Hepatocyte (in vitro differentiated cells): Measurements from ENCODE around the gene POU2F1. TPM values are rescaled to one million over a fixed set of nuclear protein-coding genes. Genes with fewer than 3 reads are reported as not detected.
A peak's percentile ranks its signal among the peaks of the same experiment; 100 is the strongest.

ENCODE experiments used
- DNase-seq: peaks from one replicate; pipeline ENCODE4 v3.0.0-alpha.2; 2016; ENCODE audit warnings: low spot score
- H2AFZ ChIP-seq: fragments of 200-600 bp; sonication (generic); 2 replicates; pipeline ENCODE4 v1.6.0; 2016; ENCODE audit warnings: antibody characterized with exemption, mild to moderate bottlenecking
- H3K27ac ChIP-seq: fragments of 200-600 bp; sonication (generic); 2 replicates; pipeline ENCODE4 v1.5.1; 2016; ENCODE audit warnings: mild to moderate bottlenecking
- H3K27me3 ChIP-seq: fragments of 200-600 bp; sonication (generic); 2 replicates; pipeline ENCODE4 v1.6.1; 2016
- H3K36me3 ChIP-seq: fragments of 200-600 bp; sonication (generic); replicated peaks from 2 replicates; pipeline ENCODE4 v1.5.1; 2016; ENCODE audit warnings: low read depth; ENCODE audit not compliant: insufficient read depth
- H3K4me1 ChIP-seq: fragments of 200-600 bp; sonication (generic); 2 replicates; pipeline ENCODE4 v1.5.1; 2016; ENCODE audit warnings: mild to moderate bottlenecking, moderate library complexity; ENCODE audit not compliant: insufficient read depth
- H3K4me2 ChIP-seq: fragments of 200-600 bp; sonication (generic); 2 replicates; pipeline ENCODE4 v1.6.0; 2016
- H3K4me3 ChIP-seq: fragments of 200-600 bp; sonication (generic); 2 replicates; pipeline ENCODE4 v1.5.1; 2016; ENCODE audit warnings: mild to moderate bottlenecking
- H3K79me2 ChIP-seq: fragments of 200-600 bp; sonication (generic); 2 replicates; pipeline ENCODE4 v1.6.0; 2017; ENCODE audit warnings: mild to moderate bottlenecking
- H3K9me2 ChIP-seq: fragments of 200-600 bp; sonication (generic); replicated peaks from 2 replicates; pipeline ENCODE4 v1.6.0; 2017; ENCODE audit warnings: mild to moderate bottlenecking; ENCODE audit not compliant: insufficient read depth
- H3K9me3 ChIP-seq: fragments of 200-600 bp; sonication (generic); 2 replicates; pipeline ENCODE4 v1.5.1; 2016; ENCODE audit warnings: low read depth, mild to moderate bottlenecking
- H4K20me1 ChIP-seq: fragments of 200-600 bp; sonication (generic); 2 replicates; pipeline ENCODE4 v1.6.0; 2016; ENCODE audit warnings: mild to moderate bottlenecking; ENCODE audit not compliant: insufficient read depth, poor library complexity, severe bottlenecking
- EZH2 ChIP-seq: fragments of 200-600 bp; sonication (generic); IDR thresholded peaks from 2 replicates; pipeline ENCODE4 v1.6.1; 2016; ENCODE audit warnings: antibody characterized with exemption, mild to moderate bottlenecking, borderline replicate concordance
- EZH2phosphoT487 ChIP-seq: fragments of 200-600 bp; sonication (generic); IDR thresholded peaks from one replicate; pipeline ENCODE4 v1.6.1; 2018; ENCODE audit warnings: antibody characterized with exemption, mild to moderate bottlenecking, low read depth, moderate library complexity; ENCODE audit not compliant: unreplicated experiment, severe bottlenecking
- WGBS: methylation state at CpG from one replicate; pipeline ENCODE4 v1.1.6; 2016; ENCODE audit warnings: low lambda C conversion rate; ENCODE audit errors: missing lambda C conversion rate; 5-methylcytosine and 5-hydroxymethylcytosine counted together
- polyA plus RNA-seq: library from polyadenylated mRNA; unstranded; fragments of >200 nt; fragmentation: Nextera tagmentation; extraction: Ambion mirVana; gene quantifications from 2 replicates; pipeline ENCODE4 v1.2.1, GENCODE V29; 2016
- total RNA-seq: library from RNA; depleted of rRNA; stranded (reverse); fragments of >200 nt; gene quantifications from 2 replicates; pipeline ENCODE4 v1.2.3, GENCODE V29; 2014
- TF ChIP-seq, protein P1 (sequence below): fragments of 200-600 bp; sonication (generic); IDR thresholded peaks from 2 replicates; pipeline ENCODE4 v1.5.1; 2016; ENCODE audit warnings: antibody characterized with exemption, mild to moderate bottlenecking; ENCODE audit not compliant: poor library complexity

POU2F1 gene
- total and polyA plus RNA-seq, 2 experiments from 2014 or later = 11.9 to 14.5 TPM

DNA sequence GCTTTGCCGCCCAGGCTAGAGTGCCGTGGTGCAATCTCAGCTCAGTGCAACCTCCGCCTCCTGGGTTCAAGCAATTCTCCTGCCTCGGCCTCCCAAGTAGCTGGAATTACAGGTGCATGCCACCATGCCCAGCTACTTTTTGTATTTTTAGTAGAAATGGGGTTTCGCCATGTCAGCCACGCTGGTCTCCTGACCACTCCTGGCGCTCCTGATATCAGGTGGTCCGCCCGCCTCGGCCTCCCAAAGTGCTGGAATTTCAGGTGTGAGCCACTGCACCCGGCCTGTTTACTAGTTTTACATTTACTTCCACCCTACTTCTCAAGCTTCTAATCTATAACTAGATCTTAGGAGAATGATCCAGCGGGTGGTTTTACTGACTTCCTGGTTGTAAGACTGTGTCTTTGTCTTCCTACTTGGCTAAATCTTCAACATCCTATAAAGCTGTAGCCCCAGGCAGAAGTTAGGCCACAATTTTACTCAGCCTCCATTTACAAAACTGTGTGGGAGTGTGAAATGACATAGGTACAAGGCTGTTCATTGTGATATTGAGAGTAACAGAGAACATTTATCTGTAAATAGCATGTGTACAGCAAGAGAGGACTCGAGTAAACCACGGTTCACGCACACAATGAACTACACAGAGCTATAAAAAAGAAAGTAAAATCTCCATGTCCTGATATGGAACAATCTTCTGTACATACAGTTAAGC lies 9.6 kb upstream of the POU2F1 start:
- H4K20me1 ChIP-seq = no peaks in the 10 kb centered on the region
- no peaks in the 10 kb centered on the region for H3K27me3 ChIP-seq
- no peak for TF ChIP-seq EZH2phosphoT487
- no peak overlapping the region for H3K4me3 ChIP-seq
- H3K36me3 ChIP-seq = no peaks in the 10 kb centered on the region
- no peaks in the 10 kb centered on the region for H3K4me1 ChIP-seq
- H3K27ac ChIP-seq = no peak overlapping the region
- DNase-seq = no peak
- no peaks in the 10 kb centered on the region for H3K9me3 ChIP-seq
- H2AFZ ChIP-seq = no peak overlapping the region
- H3K79me2 ChIP-seq = no peaks in the 10 kb centered on the region
- H3K9me2 ChIP-seq = no peaks in the 10 kb centered on the region
- H3K4me2 ChIP-seq = no peak overlapping the region
- WGBS = 82% methylated on average over 15 of the region's 15 CpGs

DNA sequence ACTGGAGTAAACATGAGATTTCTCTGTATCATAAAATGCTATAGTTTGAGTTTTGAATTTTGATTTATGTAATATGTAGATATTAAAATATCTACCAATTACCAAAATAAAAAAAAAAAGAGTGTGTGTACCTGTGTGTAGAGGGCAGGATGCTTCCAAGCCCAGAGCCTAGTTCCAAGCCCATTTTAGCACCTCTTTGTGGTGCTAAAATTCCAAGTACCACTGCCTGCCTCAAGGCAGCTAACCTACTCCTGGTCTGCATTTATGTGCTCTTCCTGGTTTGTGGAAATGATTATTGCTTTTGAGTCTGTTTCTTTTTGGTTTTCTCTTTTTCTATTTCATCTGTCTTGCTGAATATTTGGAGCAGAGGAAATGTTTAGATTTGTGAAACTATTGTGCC lies 8.7 kb upstream of the POU2F1 start:
- no peak overlapping the region for H3K27ac ChIP-seq
- no peak for DNase-seq
- no peaks in the 10 kb centered on the region for H3K9me2 ChIP-seq
- H3K36me3 ChIP-seq = no peaks in the 10 kb centered on the region
- H3K4me1 ChIP-seq = no peaks in the 10 kb centered on the region
- H3K4me3 ChIP-seq = no peak overlapping the region
- TF ChIP-seq EZH2phosphoT487 = no peak
- TF ChIP-seq, protein P1, sequence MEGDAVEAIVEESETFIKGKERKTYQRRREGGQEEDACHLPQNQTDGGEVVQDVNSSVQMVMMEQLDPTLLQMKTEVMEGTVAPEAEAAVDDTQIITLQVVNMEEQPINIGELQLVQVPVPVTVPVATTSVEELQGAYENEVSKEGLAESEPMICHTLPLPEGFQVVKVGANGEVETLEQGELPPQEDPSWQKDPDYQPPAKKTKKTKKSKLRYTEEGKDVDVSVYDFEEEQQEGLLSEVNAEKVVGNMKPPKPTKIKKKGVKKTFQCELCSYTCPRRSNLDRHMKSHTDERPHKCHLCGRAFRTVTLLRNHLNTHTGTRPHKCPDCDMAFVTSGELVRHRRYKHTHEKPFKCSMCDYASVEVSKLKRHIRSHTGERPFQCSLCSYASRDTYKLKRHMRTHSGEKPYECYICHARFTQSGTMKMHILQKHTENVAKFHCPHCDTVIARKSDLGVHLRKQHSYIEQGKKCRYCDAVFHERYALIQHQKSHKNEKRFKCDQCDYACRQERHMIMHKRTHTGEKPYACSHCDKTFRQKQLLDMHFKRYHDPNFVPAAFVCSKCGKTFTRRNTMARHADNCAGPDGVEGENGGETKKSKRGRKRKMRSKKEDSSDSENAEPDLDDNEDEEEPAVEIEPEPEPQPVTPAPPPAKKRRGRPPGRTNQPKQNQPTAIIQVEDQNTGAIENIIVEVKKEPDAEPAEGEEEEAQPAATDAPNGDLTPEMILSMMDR = no peak
- TF ChIP-seq EZH2 = no peak
- H3K79me2 ChIP-seq = no peaks in the 10 kb centered on the region
- H3K4me2 ChIP-seq = no peak overlapping the region
- H3K9me3 ChIP-seq = no peaks in the 10 kb centered on the region
- no peaks in the 10 kb centered on the region for H3K27me3 ChIP-seq
- no peak overlapping the region for H2AFZ ChIP-seq
- no peaks in the 10 kb centered on the region for H4K20me1 ChIP-seq

DNA sequence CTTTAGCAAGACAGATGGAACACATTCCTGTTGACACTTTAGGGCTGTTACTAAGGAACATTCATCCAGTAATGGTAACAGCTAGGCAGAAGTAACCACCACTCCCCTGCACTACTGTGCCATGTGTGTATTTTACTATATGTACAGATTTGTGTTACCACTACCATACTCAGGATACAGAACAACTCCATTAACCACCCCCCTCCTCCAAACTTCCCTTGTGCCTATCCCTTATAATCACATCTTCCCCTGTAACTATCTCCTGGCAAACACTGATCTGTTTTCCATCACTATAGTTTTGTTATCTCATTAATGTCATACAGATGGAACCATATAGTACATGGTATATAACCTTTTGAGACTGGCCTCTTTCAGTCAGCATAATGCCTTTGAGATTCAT lies 3.9 kb upstream of the POU2F1 start:
- no peak overlapping the region for H3K4me3 ChIP-seq
- H3K9me3 ChIP-seq = no peaks in the 10 kb centered on the region
- H3K4me1 ChIP-seq = no peaks in the 10 kb centered on the region
- H3K27ac ChIP-seq = no peak overlapping the region
- TF ChIP-seq, protein P1 = no peak
- TF ChIP-seq EZH2 = no peak
- TF ChIP-seq EZH2phosphoT487 = no peak
- no peaks in the 10 kb centered on the region for H3K27me3 ChIP-seq
- H3K4me2 ChIP-seq = no peak overlapping the region
- no peaks in the 10 kb centered on the region for H3K9me2 ChIP-seq
- no peaks in the 10 kb centered on the region for H3K79me2 ChIP-seq
- no peaks in the 10 kb centered on the region for H3K36me3 ChIP-seq
- DNase-seq = no peak
- H4K20me1 ChIP-seq = no peaks in the 10 kb centered on the region
- H2AFZ ChIP-seq = no peak overlapping the region

DNA sequence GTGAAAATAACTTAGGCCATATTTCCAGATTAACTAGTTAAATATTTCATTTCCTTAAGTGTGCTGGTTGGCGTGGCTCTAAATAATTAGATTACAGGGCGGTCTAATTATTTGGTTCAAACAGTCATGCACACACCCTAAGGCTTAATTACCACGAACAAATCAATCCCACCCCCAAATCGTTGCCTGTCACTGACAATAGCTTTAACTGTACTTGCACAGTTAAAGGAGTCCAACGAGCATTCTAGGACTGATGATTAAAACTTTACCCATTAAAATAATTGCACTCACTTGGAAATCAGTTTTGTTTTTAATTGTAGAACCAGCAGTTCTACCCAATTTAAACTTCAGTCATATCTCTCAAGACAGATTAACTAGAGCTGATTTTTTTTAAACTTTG lies 1.5 kb upstream of the POU2F1 start:
- Histone ChIP-seq H3K4me1 (peaks cover 17% of the 10 kb centered on the region), H3K4me2 (peak overlapping the region; percentile 81), H2AFZ (peak overlapping the region; percentile 90), H3K4me3 (peak overlapping the region; percentile 56), H3K79me2 (peaks cover 17% of the 10 kb centered on the region), H3K9me2 (no peaks in the 10 kb centered on the region), H3K36me3 (no peaks in the 10 kb centered on the region), H3K27ac (peak overlapping the region; percentile 89), H4K20me1 (peaks cover 2% of the 10 kb centered on the region), H3K27me3 (no peaks in the 10 kb centered on the region), H3K9me3 (no peaks in the 10 kb centered on the region)
- WGBS = 36% methylated on average over 5 of the region's 5 CpGs
- DNase-seq = no peak
- TF ChIP-seq EZH2phosphoT487 (no peak), EZH2 (no peak)
- TF ChIP-seq, protein P1 = no peak
